Psoas muscle (tissue), 8 donors: ENCODE measurements around the gene NOMO2. TPM values are rescaled to one million over a fixed set of nuclear protein-coding genes. Genes with fewer than 3 reads are reported as not detected.
"Not testable (repeated sequence)": the region's sequence is repeated elsewhere in the genome, so short reads cannot be mapped to it uniquely, and the experiment has no call there.

Source experiments
- ATAC-seq, 4 donors: fragments of 200-7000 bp; cut with Tn5 transposase; one replicate each; pipeline ENCODE4 v1.9.1; 2020; ENCODE audit warnings: moderate library complexity in 3 of 4, mild to moderate bottlenecking in 2 of 4
- DNase-seq, 2 donors: peaks; one replicate each; pipeline ENCODE4 v3.0.0-alpha.2; 2020
- H3K27ac ChIP-seq: fragments of 200-600 bp; one replicate; pipeline ENCODE4 v1.8.0; 2022
- H3K27me3 ChIP-seq, 3 donors: fragments of 200-600 bp in 1 of 3; one replicate each; pipeline versions ENCODE4 v1.6.1 to v1.8.0; 2013 to 2022; ENCODE audit warnings: low read length in 2 of 3, mild to moderate bottlenecking in 2 of 3, moderate library complexity in 1 of 3; ENCODE audit not compliant: insufficient read depth in 3 of 3
- H3K36me3 ChIP-seq, 2 donors: fragments of 200-600 bp in 1 of 2; one replicate each; pipeline versions ENCODE4 v1.6.1 to v1.8.0; 2013 to 2022; ENCODE audit warnings: low read depth in 1 of 2, mild to moderate bottlenecking in 1 of 2, moderate library complexity in 1 of 2; ENCODE audit not compliant: insufficient read depth in 1 of 2
- H3K4me1 ChIP-seq: fragments of 200-600 bp; one replicate; pipeline ENCODE4 v1.8.0; 2022
- H3K4me3 ChIP-seq: fragments of 200-600 bp; one replicate; pipeline ENCODE4 v1.8.0; 2022; ENCODE audit warnings: mild to moderate bottlenecking
- H3K9me3 ChIP-seq: fragments of 200-600 bp; one replicate; pipeline ENCODE4 v1.8.0; 2022
- CTCF ChIP-seq: fragments of 200-600 bp; IDR thresholded peaks from one replicate; pipeline ENCODE4 v1.8.0; 2022; ENCODE audit warnings: antibody characterized with exemption
- WGBS, 3 donors: extraction: QIAGEN DNeasy Blood & Tissue Kit; methylation state at CpG; one replicate each; pipeline versions ENCODE4 v1.1.6 to v1.1.7; 2013; 5-methylcytosine and 5-hydroxymethylcytosine counted together
- intact Hi-C, 2 donors: fragments of 100-400 bp; cut with DNase I; formaldehyde crosslinking; loops; one replicate each; pipeline versions ENCODE4 v1.11.0 to v1.14.2; 2022
- polyA plus RNA-seq, 3 donors: library from polyadenylated mRNA; stranded (reverse); fragments of 200-250 nt; gene quantifications; one replicate each; pipeline ENCODE4 v1.2.3, GENCODE V29; 2013
- total RNA-seq, 4 donors: library from RNA; stranded (reverse); fragmentation: NEBNext Ultra II Directional in 2 of 4; extraction: Animal tissue kit (Norgen Biotek cat#: 25700) in 2 of 4; gene quantifications; one replicate each; pipeline versions ENCODE4 v1.2.1 to v1.2.4, GENCODE V29; 2021 to 2023
- donor health status: healthy with polysubstance abuse.
- donor health status: DM: no; HTN: no; CAD: no; lungs with moderate emphysema.
- donor health status: Bipolar disorder and iron deficiency.
- donor health status: healthy.
- donor health status: DM: yes; HTN: yes; CAD: no.
- donor health status: DM: no; HTN: no; CAD: no.
- donor health status: DM: no; HTN: no; CAD: no.
- donor health status: DM: yes; HTN: yes; CAD: no.

NOMO2 gene
- total and polyA plus RNA-seq, 7 donors, result 51.4 to 138 (median 89.4) TPM

- H3K9me3 ChIP-seq, H3K27ac ChIP-seq, intact Hi-C loops, H3K4me1 ChIP-seq, H3K36me3 ChIP-seq, H3K4me3 ChIP-seq, H3K27me3 ChIP-seq, ATAC-seq, DNase-seq: not testable (repeated sequence)
- 18 to 56% (median 53%) methylated on average over 2 to 4 of the region's 4 CpGs for WGBS, 3 donors
These were observed 30.0 kb upstream of the NOMO2 start for GRCh38 chr16:18591908-18592307.

DNA sequence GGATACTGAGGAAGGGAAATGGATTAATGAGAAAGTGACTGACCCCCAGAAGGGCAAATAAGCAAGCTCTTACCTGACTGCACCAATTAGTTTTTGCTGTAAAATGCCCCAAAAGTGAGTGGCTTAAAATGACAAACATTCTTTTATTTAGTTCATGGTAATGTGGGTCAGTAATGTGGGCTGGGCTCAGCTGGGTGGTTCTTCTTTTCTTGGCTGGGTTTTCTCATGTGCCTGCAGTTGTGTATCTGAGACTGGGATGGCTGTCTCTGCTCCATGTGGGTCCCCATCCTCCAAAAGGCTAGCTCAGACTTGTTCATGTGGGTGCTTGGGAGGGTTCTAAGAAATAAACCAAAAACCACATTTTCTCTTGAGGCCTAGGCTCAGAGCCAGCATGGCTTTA is 29.5 kb upstream of the NOMO2 start:
- DNase-seq, H3K4me3 ChIP-seq, H3K9me3 ChIP-seq, ATAC-seq, H3K27me3 ChIP-seq, H3K4me1 ChIP-seq, H3K36me3 ChIP-seq, intact Hi-C loops, H3K27ac ChIP-seq: not testable (repeated sequence)

DNA sequence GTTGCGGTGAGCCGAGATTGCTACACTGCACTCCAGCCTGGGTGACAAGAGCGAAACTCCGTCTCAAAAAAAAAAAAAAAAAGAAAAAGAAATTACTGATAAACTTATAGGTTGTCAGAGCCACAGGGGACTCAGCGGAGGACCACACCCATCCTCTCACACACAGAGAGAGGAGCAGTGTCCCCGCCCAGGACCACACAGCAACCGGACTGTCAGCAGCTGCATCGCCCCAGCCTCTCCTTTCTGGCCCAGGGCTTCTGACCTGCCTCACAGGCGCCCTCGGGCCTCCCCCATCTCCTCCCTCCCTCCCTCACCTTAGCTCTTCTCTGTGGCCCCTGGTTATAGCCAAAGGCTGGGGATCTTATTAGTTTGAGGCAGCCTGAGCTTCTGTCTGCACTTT is 27.9 kb upstream of the NOMO2 start:
- H3K9me3 ChIP-seq, H3K27me3 ChIP-seq, H3K36me3 ChIP-seq, H3K4me1 ChIP-seq, H3K27ac ChIP-seq, ATAC-seq, DNase-seq, intact Hi-C loops, H3K4me3 ChIP-seq: not testable (repeated sequence)
- 69 to 76% (median 73%) methylated on average over 5 to 10 of the region's 10 CpGs for WGBS, 3 donors

GRCh38 chr16:18586560-18587540 is 25.0 kb upstream of the NOMO2 start:
- H3K27ac ChIP-seq, DNase-seq, intact Hi-C loops, ATAC-seq, H3K9me3 ChIP-seq, H3K4me1 ChIP-seq, H3K27me3 ChIP-seq, H3K36me3 ChIP-seq, H3K4me3 ChIP-seq: not testable (repeated sequence)
- 64 to 71% (median 69%) methylated on average over 4 to 5 of the region's 5 CpGs for WGBS, 3 donors

- DNase-seq, H3K4me3 ChIP-seq, ATAC-seq, H3K27me3 ChIP-seq, H3K4me1 ChIP-seq, H3K9me3 ChIP-seq, H3K27ac ChIP-seq, H3K36me3 ChIP-seq, intact Hi-C loops: not testable (repeated sequence)
- 88 to 90% (median 89%) methylated on average over 9 of the region's 10 CpGs for WGBS, 3 donors
These were observed 23.9 kb upstream of the NOMO2 start for GRCh38 chr16:18585789-18586188.

- no peak overlapping the region for H3K4me3 ChIP-seq
- DNase-seq, result no peak
- H3K4me1 ChIP-seq, result no peaks in the 10 kb centered on the region
- H3K27ac ChIP-seq, result no peak overlapping the region
- intact Hi-C loops, result no loop called here
- no peaks in the 10 kb centered on the region for H3K9me3 ChIP-seq
- no peaks in the 10 kb centered on the region for H3K27me3 ChIP-seq
- ATAC-seq, result no peak
- 79 to 88% (median 88%) methylated on average over 1 of the region's 1 CpG for WGBS, 3 donors
- TF ChIP-seq CTCF, result no peak
- H3K36me3 ChIP-seq, result no peaks in the 10 kb centered on the region
These were observed 21.0 kb upstream of the NOMO2 start for GRCh38 chr16:18582902-18583301.

DNA sequence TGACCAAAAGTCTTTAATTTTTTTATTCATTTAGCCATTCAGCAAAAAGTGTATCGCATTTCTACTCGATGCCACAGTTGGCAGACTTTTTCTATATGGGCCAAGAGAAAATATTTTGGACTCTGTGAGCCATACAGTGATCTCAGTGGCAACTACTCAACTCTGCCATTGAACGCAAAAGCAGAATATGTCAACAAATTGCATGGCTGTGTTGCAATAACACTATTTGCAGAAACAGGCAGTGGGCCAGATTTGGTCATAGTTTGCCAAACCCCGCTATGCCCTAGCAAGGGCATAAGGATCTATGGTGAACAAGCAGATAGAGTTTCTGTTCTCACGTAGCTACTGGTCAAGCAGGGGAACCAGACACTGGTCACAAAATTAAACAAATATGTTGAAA is 18.5 kb upstream of the NOMO2 start:
- H3K27ac ChIP-seq, H3K4me1 ChIP-seq, H3K36me3 ChIP-seq, H3K27me3 ChIP-seq, intact Hi-C loops, DNase-seq, H3K9me3 ChIP-seq, H3K4me3 ChIP-seq: not testable (repeated sequence)
- ATAC-seq, result peak in 3 of 4 donors; percentile 32 to 62 (median 47)
- 41 to 51% (median 48%) methylated on average over 3 of the region's 5 CpGs for WGBS, 3 donors

GRCh38 chr16:18579261-18579660 is 17.4 kb upstream of the NOMO2 start:
- intact Hi-C loops, DNase-seq, H3K9me3 ChIP-seq, H3K27me3 ChIP-seq, H3K4me3 ChIP-seq, ATAC-seq, H3K36me3 ChIP-seq, H3K27ac ChIP-seq, H3K4me1 ChIP-seq: not testable (repeated sequence)
- 91 to 97% (median 92%) methylated on average over 2 of the region's 2 CpGs for WGBS, 3 donors

DNA sequence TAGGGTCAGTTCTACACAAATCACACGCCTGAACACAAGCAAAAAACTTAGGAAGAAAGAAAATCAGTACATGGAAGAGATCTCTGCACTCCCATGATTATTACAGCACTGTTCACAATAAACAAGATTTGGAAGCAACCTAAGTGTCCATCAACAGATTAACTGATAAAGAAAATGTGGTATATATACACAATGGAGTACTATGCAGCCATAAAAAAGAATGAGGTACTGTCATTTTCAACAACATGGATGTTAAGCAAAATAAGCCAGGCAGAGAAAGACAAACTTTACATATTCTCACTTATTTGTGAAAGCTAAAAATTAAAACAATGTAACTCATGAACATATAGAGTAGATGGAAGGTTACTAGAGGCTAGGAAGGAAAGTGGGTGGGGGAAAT is 16.0 kb upstream of the NOMO2 start:
- H3K4me3 ChIP-seq, H3K27me3 ChIP-seq, H3K36me3 ChIP-seq, H3K9me3 ChIP-seq, intact Hi-C loops, H3K4me1 ChIP-seq, DNase-seq, H3K27ac ChIP-seq, ATAC-seq: not testable (repeated sequence)
- WGBS, 3 donors, result 96 to 100% (median 100%) methylated on average over 1 of the region's 1 CpG

GRCh38 chr16:18575945-18576344 is 14.0 kb upstream of the NOMO2 start:
- H3K4me3 ChIP-seq, H3K4me1 ChIP-seq, DNase-seq, H3K27me3 ChIP-seq, H3K36me3 ChIP-seq, intact Hi-C loops, H3K27ac ChIP-seq, ATAC-seq, H3K9me3 ChIP-seq: not testable (repeated sequence)
- 50 to 81% (median 54%) methylated on average over 1 to 2 of the region's 2 CpGs for WGBS, 3 donors
